ENCODE measurements around the gene PDGFB.

PDGFB gene

DNA sequence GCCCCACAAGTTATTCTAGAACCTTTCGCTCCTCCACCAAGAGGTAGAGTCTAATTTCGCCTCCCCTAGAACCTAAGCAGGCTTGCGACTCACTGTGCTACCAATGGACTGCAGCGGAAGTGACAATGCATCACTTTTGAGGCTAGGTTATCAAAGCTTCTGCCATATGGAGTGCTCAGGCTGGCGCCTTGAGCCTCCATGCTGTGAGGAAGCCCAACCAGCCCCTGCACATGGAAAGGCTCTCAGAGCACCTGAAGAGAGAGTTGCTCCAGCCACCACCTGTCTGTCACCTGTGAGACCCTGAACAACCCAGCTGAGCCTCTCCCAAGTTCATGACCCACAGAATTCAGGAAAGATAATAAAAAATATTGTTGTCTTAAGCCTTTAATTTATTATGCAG is 63.0 kb downstream of the PDGFB start:
- TF ChIP-seq, protein P1, sequence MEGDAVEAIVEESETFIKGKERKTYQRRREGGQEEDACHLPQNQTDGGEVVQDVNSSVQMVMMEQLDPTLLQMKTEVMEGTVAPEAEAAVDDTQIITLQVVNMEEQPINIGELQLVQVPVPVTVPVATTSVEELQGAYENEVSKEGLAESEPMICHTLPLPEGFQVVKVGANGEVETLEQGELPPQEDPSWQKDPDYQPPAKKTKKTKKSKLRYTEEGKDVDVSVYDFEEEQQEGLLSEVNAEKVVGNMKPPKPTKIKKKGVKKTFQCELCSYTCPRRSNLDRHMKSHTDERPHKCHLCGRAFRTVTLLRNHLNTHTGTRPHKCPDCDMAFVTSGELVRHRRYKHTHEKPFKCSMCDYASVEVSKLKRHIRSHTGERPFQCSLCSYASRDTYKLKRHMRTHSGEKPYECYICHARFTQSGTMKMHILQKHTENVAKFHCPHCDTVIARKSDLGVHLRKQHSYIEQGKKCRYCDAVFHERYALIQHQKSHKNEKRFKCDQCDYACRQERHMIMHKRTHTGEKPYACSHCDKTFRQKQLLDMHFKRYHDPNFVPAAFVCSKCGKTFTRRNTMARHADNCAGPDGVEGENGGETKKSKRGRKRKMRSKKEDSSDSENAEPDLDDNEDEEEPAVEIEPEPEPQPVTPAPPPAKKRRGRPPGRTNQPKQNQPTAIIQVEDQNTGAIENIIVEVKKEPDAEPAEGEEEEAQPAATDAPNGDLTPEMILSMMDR (IDR thresholded peaks at IDR 0.05; ENCODE audit: low read depth, low read length, missing control alignments): no peak
- no peak overlapping the region for H3K4me3 ChIP-seq (ENCODE audit: low read depth, low read length)
- DNase-seq (ENCODE audit: low read depth): no peak
- in situ Hi-C loops (cut with HindIII; ENCODE audit: low sequenced_read_pairs): no loop called here

DNA sequence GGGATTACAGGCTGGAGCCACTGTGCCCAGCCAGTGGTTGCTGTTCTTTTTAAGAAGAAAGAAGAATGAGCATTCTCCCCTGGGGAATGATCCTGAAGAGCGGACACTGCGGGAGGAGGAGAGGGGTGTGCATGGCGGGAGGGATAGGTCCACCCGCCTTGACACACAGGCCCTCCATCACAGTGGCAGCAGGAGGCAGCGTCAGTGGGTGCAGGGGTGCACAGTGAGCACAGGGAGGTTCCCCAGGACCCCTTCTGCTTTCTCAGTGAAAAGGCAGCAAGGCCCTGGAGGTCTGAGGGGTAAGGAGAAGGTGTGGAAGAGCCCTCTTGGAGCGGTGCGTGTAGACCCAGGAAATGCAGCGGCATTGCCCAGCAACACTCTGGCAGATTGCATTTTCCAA is 63.4 kb downstream of the PDGFB start:
- H3K4me3 ChIP-seq (ENCODE audit: low read depth, low read length): no peak overlapping the region
- in situ Hi-C loops (cut with HindIII; ENCODE audit: low sequenced_read_pairs): no loop called here
- no peak for DNase-seq (ENCODE audit: low read depth)
- TF ChIP-seq, protein P1 (IDR thresholded peaks at IDR 0.05; ENCODE audit: low read depth, low read length, missing control alignments): no peak

DNA sequence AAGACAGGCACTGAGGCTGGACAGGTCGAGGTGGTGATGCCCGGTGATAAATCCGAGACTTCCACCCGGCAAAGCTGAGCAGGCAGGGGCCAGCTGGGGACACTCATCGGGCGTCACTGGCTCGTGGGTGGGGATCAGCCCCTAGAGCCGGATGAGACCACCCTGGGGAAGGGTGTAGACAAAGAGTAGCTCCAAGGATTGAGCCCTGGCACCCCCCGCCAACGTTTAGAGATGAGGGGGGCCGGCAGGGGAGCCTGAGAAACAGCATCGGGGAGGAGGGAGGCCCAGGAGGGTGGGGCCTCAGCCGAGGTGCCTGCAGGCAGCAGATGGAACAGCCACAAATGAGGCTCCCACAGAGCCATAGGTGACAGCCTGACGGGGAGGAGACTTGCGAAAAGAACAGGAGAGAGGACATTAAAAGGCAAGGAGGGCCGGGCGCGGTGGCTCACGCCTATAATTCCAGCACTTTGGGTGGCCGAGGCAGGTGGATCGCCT is 64.9 kb downstream of the PDGFB start:
- in situ Hi-C loops (cut with HindIII; ENCODE audit: low sequenced_read_pairs): no loop called here
- TF ChIP-seq, protein P1 (IDR thresholded peaks at IDR 0.05; ENCODE audit: low read depth, low read length, missing control alignments): no peak
- H3K4me3 ChIP-seq (ENCODE audit: low read depth, low read length): no peak overlapping the region
- no peak for DNase-seq (ENCODE audit: low read depth)

DNA sequence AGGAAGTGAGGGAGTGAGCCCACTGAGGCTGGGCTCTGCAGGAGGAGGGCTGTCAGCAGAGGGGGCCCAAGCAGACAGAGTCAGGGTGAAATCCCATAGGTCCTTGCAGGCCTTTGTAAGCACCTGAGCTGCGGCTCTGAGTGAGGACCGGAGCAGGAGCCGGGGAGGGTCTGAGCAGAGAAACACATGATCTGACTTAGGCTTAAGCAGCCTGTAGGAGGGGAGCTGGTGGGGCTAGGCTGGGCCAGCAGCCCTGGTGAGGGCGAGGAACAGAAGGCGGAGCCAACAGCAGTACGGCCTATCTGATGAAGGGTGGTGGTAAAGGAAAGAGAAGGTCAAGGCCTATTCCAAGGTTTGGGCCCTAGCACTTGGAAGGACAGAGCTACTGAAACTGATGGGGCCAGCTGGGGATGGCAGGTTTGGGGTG is 65.4 kb downstream of the PDGFB start:
- TF ChIP-seq, protein P1 (IDR thresholded peaks at IDR 0.05; ENCODE audit: low read depth, low read length, missing control alignments): no peak
- in situ Hi-C loops (cut with HindIII; ENCODE audit: low sequenced_read_pairs): no loop called here
- no peak for DNase-seq (ENCODE audit: low read depth)
- no peak overlapping the region for H3K4me3 ChIP-seq (ENCODE audit: low read depth, low read length)

DNA sequence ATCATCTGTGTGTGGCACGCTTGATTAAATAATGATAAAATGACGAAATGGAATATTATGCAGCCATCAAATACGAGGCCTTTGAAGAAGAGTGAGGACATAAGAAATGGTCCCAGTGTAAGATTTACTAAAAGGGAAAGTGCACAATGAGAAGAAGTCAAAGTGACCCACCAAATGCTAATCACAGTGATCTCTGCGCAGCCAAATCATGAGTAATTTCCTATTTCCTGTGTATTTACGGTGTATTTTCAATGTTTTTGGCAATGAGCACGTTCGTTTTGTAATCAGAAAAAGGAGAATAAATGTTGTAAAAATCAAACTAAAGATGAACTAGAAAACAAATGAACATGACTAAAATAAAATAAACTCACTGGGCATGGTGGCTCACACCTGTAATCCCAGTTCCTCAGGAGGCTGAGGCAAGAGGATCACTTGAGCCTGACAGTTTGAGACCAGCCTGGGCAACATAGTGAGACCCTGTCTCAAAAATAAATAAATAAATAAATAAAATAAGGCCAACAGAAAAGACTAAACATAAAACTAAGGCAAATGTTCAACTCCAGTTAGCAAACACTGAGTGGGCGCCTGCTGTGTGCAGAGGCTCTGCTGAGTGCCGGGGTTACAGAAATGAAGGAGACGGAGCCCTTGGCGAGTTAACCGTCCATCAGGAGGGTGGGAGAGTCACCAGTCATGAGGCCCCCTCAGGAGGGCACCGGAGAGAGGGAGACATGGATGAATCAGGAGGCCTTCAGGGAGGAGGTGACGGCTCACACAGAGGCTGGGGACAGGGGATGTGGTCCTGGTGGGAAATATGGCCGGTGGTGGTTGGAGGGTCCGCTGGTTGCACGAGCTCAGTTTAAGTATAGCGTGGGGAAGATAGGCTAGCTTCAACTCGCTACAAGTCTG is 66.3 kb downstream of the PDGFB start:
- DNase-seq (ENCODE audit: low read depth): no peak
- in situ Hi-C loops (cut with HindIII; ENCODE audit: low sequenced_read_pairs): no loop called here
- TF ChIP-seq, protein P1 (IDR thresholded peaks at IDR 0.05; ENCODE audit: low read depth, low read length, missing control alignments): no peak
- H3K4me3 ChIP-seq (ENCODE audit: low read depth, low read length): no peak overlapping the region

DNA sequence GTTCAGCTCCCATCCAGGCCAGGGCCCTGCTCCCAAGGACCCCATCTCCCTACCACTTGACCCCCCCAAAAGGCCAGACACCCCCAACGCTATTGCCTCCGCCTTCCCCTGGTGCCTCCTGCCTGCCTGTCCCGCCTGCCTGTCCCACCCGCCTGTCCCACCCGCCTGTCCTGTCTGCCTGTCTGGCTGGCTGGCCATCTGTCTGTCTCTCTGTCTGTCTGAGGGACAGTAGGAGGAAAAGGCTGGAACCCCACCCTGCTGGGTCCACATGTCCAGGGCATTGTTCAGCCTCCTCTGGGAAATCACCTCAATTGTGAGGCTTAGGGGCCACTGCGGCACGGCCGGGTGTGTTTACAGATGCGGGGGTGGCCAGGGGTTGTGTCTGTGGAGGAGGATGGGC is 67.0 kb downstream of the PDGFB start:
- TF ChIP-seq, protein P1 (IDR thresholded peaks at IDR 0.05; ENCODE audit: low read depth, low read length, missing control alignments): no peak
- no peak overlapping the region for H3K4me3 ChIP-seq (ENCODE audit: low read depth, low read length)
- DNase-seq (ENCODE audit: low read depth): no peak
- in situ Hi-C loops (cut with HindIII; ENCODE audit: low sequenced_read_pairs): no loop called here

All from astrocyte of the cerebellum (primary cell).